DND-41 (cell line): ENCODE data around the gene NUP42.

Experiments
- ATAC-seq: fragments of 200-7000 bp; cut with Tn5 transposase; 3 replicates; pipeline ENCODE4 v1.9.1; 2021; ENCODE audit warnings: low read depth; ENCODE audit not compliant: insufficient read depth
- DNase-seq: peaks from one replicate; pipeline ENCODE4 v3.0.0-alpha.2; 2020
- H2AFZ ChIP-seq: 2 replicates; pipeline ENCODE4 v1.6.0; 2012; ENCODE audit warnings: low read depth, low read length
- H3K27ac ChIP-seq: 2 replicates; pipeline ENCODE4 v1.5.1; 2012; ENCODE audit warnings: low read length, inconsistent platforms
- H3K27me3 ChIP-seq: fragments of 200-600 bp; sonication (generic); 2 replicates; pipeline ENCODE4 v1.6.0; 2012; ENCODE audit warnings: low read length, mild to moderate bottlenecking, inconsistent platforms; ENCODE audit not compliant: insufficient read depth, poor library complexity
- H3K36me3 ChIP-seq: 2 replicates; pipeline ENCODE4 v1.5.1; 2012; ENCODE audit warnings: low read length, inconsistent platforms; ENCODE audit not compliant: insufficient read depth
- H3K4me1 ChIP-seq: 2 replicates; pipeline ENCODE4 v1.5.1; 2012; ENCODE audit warnings: mild to moderate bottlenecking, low read length; ENCODE audit not compliant: insufficient read depth
- H3K4me2 ChIP-seq: 2 replicates; pipeline ENCODE4 v1.6.0; 2012; ENCODE audit warnings: mild to moderate bottlenecking, moderate library complexity, low read length, inconsistent platforms; ENCODE audit not compliant: insufficient read depth
- H3K4me3 ChIP-seq, 2 experiments: fragments of 200-600 bp in 1 of 2; shearing (Covaris generic) in 1 of 2; 2 replicates each; pipeline ENCODE4 v1.5.1; 2012 to 2016; ENCODE audit warnings: inconsistent platforms in 2 of 2, low read length in 2 of 2, mild to moderate bottlenecking in 2 of 2, low read depth in 1 of 2, moderate library complexity in 1 of 2
- H3K79me2 ChIP-seq: 2 replicates; pipeline ENCODE4 v1.6.0; 2012; ENCODE audit warnings: low read length, inconsistent platforms; ENCODE audit not compliant: insufficient read depth
- H3K9ac ChIP-seq: 2 replicates; pipeline ENCODE4 v1.6.0; 2012; ENCODE audit warnings: low read depth, mild to moderate bottlenecking, inconsistent platforms, low read length, moderate library complexity
- H3K9me3 ChIP-seq: 2 replicates; pipeline ENCODE4 v1.5.1; 2012; ENCODE audit warnings: low read length, moderate library complexity, mild to moderate bottlenecking, inconsistent platforms; ENCODE audit not compliant: insufficient read depth, severe bottlenecking
- H4K20me1 ChIP-seq: 2 replicates; pipeline ENCODE4 v1.6.0; 2012; ENCODE audit warnings: low read length; ENCODE audit not compliant: insufficient read depth
- CTCF ChIP-seq: IDR thresholded peaks from 2 replicates; pipeline ENCODE4 v1.5.1; 2012; ENCODE audit warnings: borderline replicate concordance, low read length, moderate library complexity, mild to moderate bottlenecking; ENCODE audit not compliant: poor library complexity, severe bottlenecking; ENCODE audit errors: extremely low read depth
- EZH2 ChIP-seq: IDR thresholded peaks from 3 replicates; pipeline ENCODE4 v1.6.1; 2012; ENCODE audit warnings: borderline replicate concordance, low read depth, mild to moderate bottlenecking, moderate library complexity, low read length, inconsistent platforms; ENCODE audit not compliant: severe bottlenecking

Gene NUP42

GRCh38 chr7:23200331-23200730, 18.5 kb downstream of the NUP42 start:
- Histone ChIP-seq H3K27ac (no peak overlapping the region), H3K36me3 (peaks cover 43% of the 10 kb centered on the region), H3K4me3 (no peak overlapping the region), H3K4me2 (no peak overlapping the region), H3K4me1 (no peaks in the 10 kb centered on the region), H4K20me1 (no peaks in the 10 kb centered on the region), H3K79me2 (no peaks in the 10 kb centered on the region), H3K27me3 (no peaks in the 10 kb centered on the region), H3K9ac (no peak overlapping the region), H3K9me3 (no peaks in the 10 kb centered on the region), H2AFZ (no peak overlapping the region)
- TF ChIP-seq CTCF = no peak
- no peak for TF ChIP-seq EZH2
- ATAC-seq (no peak), DNase-seq (no peak)

GRCh38 chr7:23204241-23204640, 22.4 kb downstream of the NUP42 start:
- H2AFZ ChIP-seq = no peak overlapping the region
- H4K20me1 ChIP-seq = no peaks in the 10 kb centered on the region
- H3K9ac ChIP-seq = no peak overlapping the region
- H3K27me3 ChIP-seq = no peaks in the 10 kb centered on the region
- no peak for DNase-seq
- TF ChIP-seq CTCF (no peak), EZH2 (no peak)
- no peak overlapping the region for H3K4me2 ChIP-seq
- no peak for ATAC-seq
- H3K4me3 ChIP-seq = no peak overlapping the region
- no peaks in the 10 kb centered on the region for H3K79me2 ChIP-seq
- H3K27ac ChIP-seq = no peak overlapping the region
- H3K4me1 ChIP-seq = no peaks in the 10 kb centered on the region
- H3K36me3 ChIP-seq = peaks cover 21% of the 10 kb centered on the region
- no peaks in the 10 kb centered on the region for H3K9me3 ChIP-seq

- H3K9me3 ChIP-seq = no peaks in the 10 kb centered on the region
- ATAC-seq (no peak), DNase-seq (no peak)
- no peaks in the 10 kb centered on the region for H3K27me3 ChIP-seq
- no peak overlapping the region for H3K27ac ChIP-seq
- TF ChIP-seq CTCF = no peak
- no peak for TF ChIP-seq EZH2
- H3K79me2 ChIP-seq = no peaks in the 10 kb centered on the region
- H3K9ac ChIP-seq = no peak overlapping the region
- H3K36me3 ChIP-seq = peaks cover 8% of the 10 kb centered on the region; the same call in 1 of the 2 replicates
- no peaks in the 10 kb centered on the region for H3K4me1 ChIP-seq
- no peaks in the 10 kb centered on the region for H4K20me1 ChIP-seq
- no peak overlapping the region for H2AFZ ChIP-seq
- no peak overlapping the region for H3K4me3 ChIP-seq
- no peak overlapping the region for H3K4me2 ChIP-seq
These were observed 23.7 kb downstream of the NUP42 start for GRCh38 chr7:23205577-23205908.
